ENCODE results near the gene CBR4. TPM values are rescaled to one million over a fixed set of nuclear protein-coding genes. Genes with fewer than 3 reads are reported as not detected.

The CBR4 gene
- total RNA-seq, 1 experiment from 2014 or later: 14.5 TPM

DNA sequence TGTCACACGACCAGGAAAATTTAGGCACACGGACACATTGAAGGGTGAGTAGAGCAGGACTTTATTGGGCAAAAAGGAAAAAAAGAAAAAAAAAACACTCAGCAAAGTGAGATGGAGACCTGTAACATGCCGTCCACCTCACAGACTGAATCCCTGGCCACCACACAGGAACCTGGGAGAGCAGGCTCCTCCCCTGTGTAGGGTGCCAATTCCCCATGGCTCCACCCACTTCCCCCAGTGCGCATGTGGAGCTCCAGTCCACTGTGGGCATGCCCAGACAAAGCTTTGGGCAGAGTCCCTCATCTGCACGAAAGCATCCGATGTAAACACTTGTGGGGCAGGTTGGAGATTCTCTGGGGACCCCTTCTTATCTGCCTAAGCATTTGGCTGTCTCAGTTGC, 23.6 kb upstream of the CBR4 start:
- no peak for DNase-seq (ENCODE audit: low read depth)

DNA sequence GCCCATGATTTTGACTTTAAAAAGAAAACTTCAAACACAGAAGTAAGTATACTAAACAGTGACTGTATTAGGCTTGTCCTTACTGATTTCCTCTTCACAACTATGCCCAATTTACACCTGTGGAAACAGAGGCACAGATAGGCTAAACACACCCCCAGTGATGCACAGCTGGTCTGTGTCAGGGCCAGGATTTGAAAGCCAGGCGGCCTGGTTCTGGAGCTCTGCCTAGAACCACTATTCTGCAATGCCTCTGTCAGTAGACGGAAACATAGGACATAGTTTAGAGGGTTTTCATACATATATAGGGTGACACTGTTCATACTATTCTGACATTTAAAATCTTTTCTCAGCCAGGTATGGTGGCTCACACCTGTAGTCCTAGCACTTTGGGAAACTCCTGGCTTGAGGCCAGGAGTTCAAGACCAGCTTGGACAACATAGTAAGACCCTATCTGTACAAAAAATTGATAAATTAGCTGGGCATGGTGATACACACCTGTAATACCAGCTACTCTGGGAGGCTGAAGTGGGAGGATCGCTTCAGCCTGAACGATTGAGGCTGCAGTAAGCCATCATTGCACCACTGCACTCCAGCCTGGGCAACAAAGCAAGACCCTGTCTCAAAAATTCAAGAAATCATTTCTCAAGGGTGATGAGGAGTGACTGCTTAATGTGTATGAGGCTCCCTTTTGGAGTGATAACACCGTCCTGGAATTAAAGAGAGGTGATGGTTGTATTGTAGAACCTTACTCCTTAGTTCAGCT, 23.0 kb upstream of the CBR4 start:
- no peak for DNase-seq (ENCODE audit: low read depth)

DNA sequence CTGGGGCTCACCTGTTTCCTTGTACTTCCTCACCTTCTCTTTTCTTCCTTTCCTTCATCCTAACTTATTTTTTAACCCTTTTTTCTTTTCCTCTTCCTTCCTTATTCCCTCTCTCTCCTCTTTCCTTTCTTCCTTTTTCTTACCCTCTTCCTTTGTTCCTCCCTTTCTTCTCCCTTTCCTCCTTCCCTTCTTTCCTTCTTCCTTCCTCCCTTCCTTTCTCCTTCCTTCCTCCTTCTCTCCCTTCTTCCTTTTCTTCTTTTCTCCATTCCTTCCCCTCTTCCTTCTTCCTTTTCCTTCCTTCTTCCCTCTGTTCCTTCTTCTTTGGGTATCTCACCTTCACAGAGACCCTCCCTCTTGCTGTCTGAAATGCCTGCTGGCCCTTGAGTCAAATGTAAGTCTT, 22.1 kb upstream of the CBR4 start:
- DNase-seq (ENCODE audit: low read depth): no peak

DNA sequence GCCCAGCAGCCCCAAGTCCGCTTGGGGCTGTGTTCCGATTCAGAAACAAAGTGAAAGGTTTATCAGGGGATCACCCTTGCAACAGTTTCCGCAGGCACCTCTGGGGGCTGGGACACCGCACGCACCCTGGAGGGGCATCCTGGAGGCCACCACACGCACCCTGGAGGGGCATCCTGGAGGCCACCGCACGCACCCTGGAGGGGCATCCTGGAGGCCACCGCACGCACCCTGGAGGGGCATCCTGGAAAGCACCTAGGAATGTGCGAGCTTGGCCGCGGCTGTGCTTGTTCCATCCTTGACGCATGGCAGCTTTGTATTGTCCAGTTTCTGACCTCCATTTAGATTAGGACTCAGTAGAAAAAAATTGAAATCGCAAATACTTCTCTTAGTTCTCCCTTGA, 21.3 kb upstream of the CBR4 start:
- no peak for DNase-seq (ENCODE audit: low read depth)

DNA sequence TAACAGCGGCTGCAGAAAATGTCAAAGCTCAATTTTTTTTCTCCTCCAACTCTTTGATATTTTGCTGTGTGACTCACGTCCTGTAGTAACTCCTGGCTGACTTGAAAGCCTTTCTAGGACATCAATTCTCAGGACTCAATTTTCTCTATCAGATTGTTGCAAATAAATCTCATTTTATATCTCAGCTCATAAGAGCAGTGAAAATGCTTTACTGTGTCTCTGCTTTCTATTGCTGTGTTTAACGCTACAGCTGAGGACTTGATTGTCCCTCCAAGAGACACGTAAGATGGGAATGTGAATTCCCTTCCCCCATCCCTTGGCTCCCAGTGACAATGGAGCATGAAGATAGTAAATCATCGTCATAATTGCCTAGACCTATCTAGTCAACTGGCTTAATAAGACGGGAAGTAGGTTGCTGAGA, 20.5 kb upstream of the CBR4 start:
- peak; percentile 31 for DNase-seq (ENCODE audit: low read depth)

DNA sequence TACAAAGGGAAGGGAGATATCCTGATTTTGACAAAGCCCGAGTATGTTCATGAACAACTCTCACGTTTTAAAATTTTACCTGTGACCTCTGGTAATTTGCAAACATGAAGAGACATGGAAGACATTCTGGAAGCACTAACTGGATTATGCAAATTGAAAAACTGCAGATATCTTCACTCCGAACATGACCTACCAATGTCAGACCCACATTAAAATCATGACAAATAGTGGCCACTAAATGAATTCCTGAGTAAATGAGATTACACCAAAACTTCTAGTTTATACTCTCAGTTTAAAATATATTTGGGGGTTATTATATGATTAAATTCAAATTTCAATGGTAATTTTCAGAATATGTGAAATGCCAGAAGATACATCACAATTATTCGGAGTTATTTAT, 19.9 kb upstream of the CBR4 start:
- DNase-seq (ENCODE audit: low read depth): no peak

DNA sequence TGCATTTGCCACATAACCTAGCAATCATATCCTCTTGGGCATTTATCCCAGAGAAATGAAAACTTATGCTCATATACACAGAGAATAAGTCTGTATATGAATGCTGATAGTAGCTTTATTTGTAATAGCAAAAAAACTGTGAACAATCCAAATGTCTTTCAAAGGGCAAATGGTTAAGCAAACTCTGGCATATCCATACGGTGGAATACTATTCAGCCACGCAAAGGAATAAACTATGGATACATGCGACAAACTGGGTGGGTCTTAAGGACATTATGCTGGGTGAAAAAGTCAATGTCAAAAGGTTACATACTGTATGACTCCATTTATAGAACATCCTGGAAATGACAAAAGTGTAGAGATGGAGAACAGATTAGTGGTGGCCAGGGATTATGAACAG, 17.6 kb upstream of the CBR4 start:
- DNase-seq (ENCODE audit: low read depth): no peak

DNA sequence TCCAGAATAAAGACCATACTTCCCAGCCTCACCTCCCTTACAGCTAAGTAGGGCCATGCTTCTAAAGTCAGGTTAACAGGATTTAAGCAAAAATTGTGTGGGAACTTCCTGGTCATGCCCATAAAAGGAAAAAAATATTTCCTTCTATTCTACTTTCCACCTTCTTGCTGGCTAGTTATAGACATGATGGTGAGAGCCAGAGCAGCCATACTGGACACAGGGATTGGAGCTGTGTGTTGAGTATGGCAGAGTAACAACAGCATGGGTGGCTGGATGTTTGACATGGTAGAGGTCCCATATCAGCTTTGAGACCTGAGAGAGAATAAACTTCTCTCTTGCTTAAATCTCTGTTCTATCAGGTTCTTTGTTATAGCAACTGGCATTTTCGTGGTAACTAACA, 15.1 kb upstream of the CBR4 start:
- DNase-seq (ENCODE audit: low read depth): no peak

DNA sequence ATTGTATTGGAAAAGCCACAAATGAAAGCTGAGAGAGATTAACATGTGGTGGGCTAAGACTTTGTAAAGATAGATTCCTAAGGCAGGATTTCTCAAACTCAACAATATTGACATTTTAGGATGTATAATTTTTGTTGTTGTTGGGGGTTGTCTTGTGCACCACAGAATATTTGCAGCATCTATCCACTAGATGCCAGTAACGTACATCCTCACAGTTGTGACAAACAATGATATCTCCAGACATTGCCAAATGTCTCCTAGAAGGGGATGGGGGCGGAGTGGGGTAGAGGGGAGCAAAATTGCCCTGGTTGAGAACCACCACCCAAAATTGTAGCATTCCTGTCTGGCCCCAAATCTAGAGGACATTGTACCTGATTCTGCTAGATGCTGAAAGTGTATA, 14.7 kb upstream of the CBR4 start:
- DNase-seq (ENCODE audit: low read depth): peak; percentile 46

DNA sequence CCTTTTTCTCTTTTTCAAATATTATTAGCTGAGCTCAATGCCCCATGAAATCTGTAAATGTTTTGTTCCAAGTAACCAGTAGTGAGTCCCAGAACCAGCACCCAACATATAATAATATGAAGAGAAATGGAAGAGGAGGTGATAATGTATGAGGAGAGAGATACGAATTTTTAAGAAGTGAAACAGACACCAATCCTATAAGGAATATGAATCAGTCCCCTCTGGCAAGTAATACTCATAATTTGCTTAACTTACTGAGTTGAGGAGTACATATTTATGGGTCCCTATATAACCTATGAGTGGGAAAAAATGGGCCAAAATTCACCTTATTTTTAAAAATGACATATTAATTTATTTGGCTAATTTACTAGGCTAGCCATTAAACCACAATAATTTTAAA, 8.4 kb upstream of the CBR4 start:
- DNase-seq (ENCODE audit: low read depth): no peak

DNA sequence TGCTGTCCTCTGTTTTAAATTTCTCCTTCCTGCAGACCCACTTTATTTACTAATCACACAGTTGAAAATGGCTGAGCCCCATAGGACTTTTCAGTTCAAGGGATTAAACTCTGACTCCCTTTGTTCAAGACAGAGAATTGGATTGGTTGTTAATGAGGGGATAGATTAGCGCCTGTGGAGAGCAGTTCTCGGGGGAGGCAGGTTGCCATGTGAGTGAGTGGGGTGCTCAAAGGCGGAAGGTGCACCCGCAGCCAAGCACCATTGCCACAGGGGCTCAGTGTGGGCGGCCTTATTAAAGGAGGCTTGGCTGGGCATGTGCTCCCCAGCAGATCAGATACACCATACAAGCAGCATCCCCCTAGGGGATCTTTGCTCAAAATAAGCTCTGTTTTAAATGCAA, 7.9 kb upstream of the CBR4 start:
- DNase-seq (ENCODE audit: low read depth): no peak

DNA sequence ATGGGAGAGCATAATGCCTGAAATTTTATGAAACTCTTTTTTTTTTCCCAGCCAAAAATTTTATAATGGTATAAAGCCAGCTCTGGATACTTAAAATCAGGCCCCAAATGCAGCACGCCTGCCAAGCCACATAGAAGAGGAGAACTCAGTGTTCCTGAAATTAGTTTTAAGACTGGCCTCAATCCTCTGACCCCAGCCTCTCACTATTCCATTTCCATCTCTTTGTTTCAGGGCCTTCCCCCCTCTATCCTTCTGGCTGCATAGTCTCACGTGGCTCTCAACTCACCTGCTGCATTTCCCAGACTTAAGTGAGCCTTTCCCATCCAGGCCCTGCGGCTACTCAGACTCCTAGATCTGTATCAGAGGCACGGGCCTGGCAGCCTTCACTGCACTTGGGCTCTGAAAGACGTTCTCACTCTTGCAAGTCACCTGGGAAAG, 5.2 kb upstream of the CBR4 start:
- DNase-seq (ENCODE audit: low read depth): no peak

DNA sequence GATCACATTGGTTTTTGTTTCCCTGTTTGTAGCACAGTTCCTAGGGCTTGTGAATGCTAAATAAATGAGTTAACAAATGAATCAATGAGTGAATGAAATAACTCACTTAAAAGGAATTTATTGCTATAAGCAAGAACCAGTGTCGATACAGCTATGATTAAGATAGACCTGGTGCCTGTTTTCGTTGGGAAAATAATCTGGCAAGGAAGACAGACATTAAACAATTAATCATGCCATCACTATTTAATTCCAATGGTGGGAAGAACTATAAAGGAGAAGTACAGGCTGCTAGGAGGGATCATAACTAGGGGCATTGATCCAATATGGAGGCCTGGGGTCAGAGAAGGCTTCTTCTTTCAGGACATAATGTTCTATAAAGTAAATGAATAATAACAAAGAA, 4.5 kb upstream of the CBR4 start:
- no peak for DNase-seq (ENCODE audit: low read depth)

DNA sequence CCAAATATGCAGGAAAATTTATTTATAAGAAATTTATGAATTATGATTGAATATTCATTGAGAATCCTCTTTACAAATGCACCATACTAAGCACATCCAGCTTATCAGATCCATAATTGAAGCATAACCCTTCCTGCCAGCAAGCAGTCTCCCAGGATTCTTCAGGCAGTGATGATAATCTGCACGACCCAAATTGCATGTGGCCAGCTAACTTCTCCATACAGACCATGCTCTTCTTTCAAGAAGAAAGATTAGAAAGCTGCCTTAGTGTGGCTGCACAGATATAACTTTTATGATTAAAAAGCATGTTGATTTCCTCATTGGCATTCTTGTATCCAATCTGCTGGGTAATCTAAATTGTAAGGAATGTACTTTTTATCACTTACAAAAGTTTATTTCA, 3.3 kb upstream of the CBR4 start:
- no peak for DNase-seq (ENCODE audit: low read depth)

DNA sequence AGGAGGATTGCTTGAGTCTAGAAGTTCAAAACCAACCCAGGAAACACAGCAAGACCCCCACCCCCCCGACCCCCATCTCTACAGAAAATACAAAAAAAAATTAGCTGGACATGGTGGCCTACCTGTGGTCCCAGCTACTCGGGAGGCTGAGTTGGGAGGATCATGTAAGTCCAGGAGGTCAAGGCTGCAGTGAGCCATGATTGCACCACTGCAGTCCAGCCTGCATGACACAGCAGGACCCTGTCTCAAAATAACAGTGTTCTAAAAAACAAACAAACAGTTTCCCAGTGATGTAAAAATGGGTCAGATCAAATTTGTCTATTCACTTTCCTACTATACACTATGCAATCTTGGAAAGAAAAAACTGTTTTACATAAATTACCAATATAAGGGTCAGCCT, 2.0 kb upstream of the CBR4 start:
- no peak for DNase-seq (ENCODE audit: low read depth)

DNA sequence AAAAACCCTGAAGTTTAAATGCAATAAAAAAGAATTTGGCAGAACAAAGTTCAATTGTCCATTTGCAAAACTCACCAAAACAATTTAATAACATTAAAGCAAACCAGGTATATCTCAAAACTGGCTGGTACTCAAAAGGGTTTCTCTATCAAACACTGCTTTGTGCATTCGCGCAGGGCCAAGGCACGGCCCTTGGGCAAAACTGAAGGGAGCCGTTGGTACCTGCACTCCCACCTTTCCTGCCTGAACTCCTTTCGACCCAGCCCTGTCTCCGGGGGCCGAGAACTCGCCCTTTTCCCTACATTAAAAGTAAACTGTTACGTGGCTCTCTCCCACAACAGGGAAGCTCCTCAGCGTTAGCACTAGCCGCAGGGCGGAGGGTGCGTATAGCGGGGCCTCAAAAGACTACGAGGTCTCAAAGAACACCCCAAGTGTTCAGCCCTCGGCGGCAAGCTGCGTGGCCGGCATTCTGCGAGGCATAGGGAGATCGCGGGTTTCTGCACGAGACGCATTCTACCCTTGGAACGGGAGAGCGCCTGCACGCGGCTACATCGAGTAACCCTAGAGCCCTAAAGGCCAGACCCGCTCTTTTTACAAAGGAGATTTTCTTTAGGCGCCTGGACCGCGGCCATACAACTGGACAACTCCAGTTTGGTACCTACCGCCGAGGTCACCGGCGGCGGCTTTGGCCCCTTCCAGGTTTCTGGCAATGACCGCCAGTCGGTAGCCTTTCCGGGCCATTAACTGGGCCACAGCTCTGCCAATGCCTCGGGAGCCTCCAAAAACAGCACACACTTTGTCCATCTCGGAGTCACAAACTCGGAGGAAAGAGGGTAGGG, 550 bp downstream of the CBR4 start:
- DNase-seq (ENCODE audit: low read depth): peak; percentile 73

DNA sequence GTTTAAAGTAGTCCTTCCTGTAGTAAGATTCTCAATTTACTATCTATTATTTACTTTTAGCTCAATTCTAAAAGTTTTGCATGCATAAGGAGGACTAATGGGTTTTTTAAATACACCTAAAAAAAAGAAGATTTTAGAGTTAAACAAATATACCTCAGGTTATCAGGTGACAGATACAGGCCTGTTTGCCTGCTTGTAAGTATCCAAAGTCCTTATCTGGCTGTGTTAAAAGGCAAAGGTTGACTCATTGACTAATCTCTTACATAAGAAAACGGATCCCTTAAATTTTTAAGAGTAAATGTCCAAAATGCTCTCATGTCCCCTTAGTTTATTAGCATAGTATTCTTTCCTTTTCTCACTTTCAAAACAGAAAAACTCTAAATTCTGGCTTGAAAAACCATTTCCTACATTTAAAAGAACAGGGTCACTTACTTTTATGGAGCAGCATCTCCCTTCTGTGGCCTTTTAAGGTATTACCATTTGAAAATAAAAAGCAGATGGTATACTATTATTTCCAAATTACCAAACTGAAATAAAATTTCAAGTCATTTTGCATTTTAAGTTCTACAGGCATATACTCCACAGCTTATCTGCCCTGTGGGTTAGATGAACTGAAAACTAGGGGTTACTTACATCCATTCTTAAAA, 4.5 kb downstream of the CBR4 start:
- peak; percentile 31 for DNase-seq (ENCODE audit: low read depth)

DNA sequence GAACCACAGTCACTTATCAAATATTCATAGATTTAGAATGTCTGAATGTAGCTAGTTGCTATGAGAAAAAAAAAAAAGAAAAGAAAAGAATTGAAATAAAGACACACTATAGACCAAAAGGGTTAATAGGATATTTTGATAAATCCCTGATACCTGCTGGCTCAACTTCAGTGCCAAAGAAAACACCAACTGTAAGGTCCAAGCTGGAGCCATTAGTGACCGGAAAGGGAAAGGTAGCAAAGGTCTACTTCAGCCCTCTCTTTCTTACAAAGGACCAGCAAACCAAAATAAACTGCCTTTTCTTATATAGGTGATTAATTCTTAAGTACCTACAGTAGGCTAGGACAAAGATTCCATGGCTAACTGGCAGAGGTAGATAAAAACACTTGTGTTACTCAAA, 9.7 kb downstream of the CBR4 start:
- DNase-seq (ENCODE audit: low read depth): no peak

DNA sequence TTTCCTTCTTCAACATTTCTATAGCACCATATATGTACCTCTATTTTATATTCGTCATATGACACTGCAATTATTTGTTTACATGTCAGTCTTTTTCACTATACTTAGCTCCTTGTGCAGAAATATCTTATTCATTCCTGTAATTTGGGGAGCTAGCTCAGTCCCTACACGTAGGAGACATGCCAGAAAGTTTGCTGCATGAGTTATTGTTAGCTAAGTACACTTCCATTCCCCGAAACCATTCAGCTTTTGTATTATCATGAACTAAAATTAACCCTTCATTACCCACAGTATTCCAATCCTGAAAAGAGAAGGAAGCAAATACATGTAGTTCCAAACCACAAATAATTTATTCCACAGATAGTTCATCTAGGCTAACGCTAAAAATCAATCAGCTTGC, 10.2 kb downstream of the CBR4 start:
- DNase-seq (ENCODE audit: low read depth): no peak

DNA sequence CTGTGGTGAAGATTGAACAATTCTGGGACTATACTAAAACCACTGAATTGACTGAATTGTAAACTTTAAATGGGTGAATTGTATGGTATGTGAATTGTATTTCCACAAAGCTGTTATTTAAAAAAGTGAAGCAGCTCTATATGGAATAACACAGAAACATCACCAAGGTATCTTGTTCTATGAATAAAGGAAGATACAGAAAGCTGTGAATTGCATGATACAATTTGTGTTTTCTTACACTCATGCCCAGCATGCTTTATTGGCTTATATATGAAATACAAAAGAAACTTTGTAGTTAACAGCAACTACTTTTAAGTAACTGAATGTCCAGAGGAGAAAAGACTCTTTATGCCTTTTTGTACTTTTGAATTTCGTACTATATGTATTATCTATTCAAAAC, 11.5 kb downstream of the CBR4 start:
- no peak for DNase-seq (ENCODE audit: low read depth)

DNA sequence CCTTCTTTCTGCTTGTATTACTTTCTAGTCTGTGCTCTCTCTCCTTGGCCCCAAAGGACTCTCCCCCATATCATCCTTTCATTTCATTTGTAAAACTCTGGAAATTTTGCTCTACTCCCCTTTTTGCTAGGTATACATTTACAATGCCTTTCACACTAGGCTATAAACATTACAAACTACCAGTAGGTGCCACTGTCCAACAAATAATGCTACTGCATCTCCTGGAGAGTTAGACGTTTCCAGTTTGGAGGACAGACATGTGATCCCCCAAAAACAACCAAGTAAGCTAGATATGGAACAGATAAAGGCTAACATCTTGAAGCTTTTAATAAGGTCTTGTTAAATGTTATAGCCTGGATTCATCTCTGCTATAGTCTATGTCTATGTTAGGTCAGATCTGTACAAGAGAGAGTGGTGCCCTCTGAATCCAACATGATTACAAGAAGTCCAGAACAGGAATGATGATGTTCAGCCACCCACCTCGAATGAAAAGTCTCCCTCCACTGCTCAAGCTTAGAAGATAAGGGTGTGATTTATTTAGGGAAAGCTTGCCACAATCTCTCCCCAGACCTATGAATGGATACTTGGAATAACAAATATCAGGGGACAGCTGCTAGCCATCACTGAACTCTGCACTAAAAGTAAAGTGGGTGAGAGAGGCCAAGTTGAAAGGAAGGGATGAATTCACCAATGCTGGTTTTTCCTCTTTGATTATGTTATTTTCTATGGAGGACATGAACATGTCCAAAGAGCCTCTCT, 14.3 kb downstream of the CBR4 start:
- DNase-seq (ENCODE audit: low read depth): peak; percentile 9

DNA sequence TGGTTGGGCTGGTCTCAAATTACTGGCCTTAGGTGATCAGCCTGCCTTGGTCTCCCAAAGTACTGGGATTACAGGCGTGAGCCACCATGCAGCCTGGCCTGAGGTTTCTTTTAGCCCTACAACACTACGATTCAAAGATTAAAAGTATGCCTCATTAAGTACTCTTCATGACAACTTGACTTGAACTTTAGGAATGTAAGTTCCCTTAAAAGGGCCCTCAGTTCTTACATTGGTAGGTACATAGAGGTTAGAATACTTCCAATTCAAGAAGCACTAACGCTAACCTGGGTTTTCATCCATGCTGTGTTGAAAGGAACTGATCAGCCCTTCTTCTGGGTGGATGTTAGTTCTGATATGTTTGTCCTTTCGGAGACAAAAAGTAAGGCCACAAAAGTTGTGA, 15.1 kb downstream of the CBR4 start:
- DNase-seq (ENCODE audit: low read depth): no peak

All from LHCN-M2 (cell line).